OCI-LY1 (cell line): ENCODE results near the gene CCDC154.

Experiments
- H2AFZ ChIP-seq: fragments of 200-600 bp; sonication (generic), shearing (Covaris generic); 2 replicates; pipeline ENCODE4 v1.6.0; 2014; ENCODE audit warnings: antibody characterized with exemption, mild to moderate bottlenecking, low read length
- H3F3A ChIP-seq: fragments of 200-600 bp; sonication (generic), shearing (Covaris generic); 2 replicates; pipeline ENCODE4 v1.6.0; 2014; ENCODE audit warnings: mild to moderate bottlenecking, antibody characterized with exemption, low read length, moderate library complexity; ENCODE audit not compliant: insufficient read depth
- H3K27ac ChIP-seq: fragments of 200-600 bp; sonication (generic); 2 replicates; pipeline ENCODE4 v1.5.1; 2014; ENCODE audit warnings: low read length, mixed run types, mild to moderate bottlenecking, low read depth; ENCODE audit not compliant: poor library complexity, severe bottlenecking
- H3K27me3 ChIP-seq: fragments of 200-600 bp; sonication (generic); 2 replicates; pipeline ENCODE4 v1.6.0; 2014; ENCODE audit warnings: antibody characterized with exemption, mild to moderate bottlenecking, low read length, moderate library complexity; ENCODE audit not compliant: insufficient read depth
- H3K36me3 ChIP-seq: fragments of 200-600 bp; sonication (generic); 2 replicates; pipeline ENCODE4 v1.6.1; 2014; ENCODE audit warnings: mild to moderate bottlenecking, antibody characterized with exemption, low read length, moderate library complexity, mixed read lengths; ENCODE audit not compliant: insufficient read depth
- H3K4me1 ChIP-seq: fragments of 200-600 bp; sonication (generic); 2 replicates; pipeline ENCODE4 v1.5.1; 2014; ENCODE audit warnings: mild to moderate bottlenecking, low read length, moderate library complexity; ENCODE audit not compliant: insufficient read depth, severe bottlenecking
- H3K4me2 ChIP-seq: fragments of 200-600 bp; sonication (generic), shearing (Covaris generic); 2 replicates; pipeline ENCODE4 v1.6.1; 2014; ENCODE audit warnings: low read length
- H3K4me3 ChIP-seq: fragments of 200-600 bp; sonication (generic); 2 replicates; pipeline ENCODE4 v1.5.1; 2014; ENCODE audit warnings: low read length, low read depth, mild to moderate bottlenecking, mixed read lengths; ENCODE audit not compliant: poor library complexity, severe bottlenecking
- H3K79me2 ChIP-seq: fragments of 200-600 bp; shearing (Covaris generic); 2 replicates; pipeline ENCODE4 v1.6.1; 2016; ENCODE audit warnings: mixed run types, low read length, mixed read lengths; ENCODE audit not compliant: insufficient read depth
- H3K9ac ChIP-seq: fragments of 200-600 bp; sonication (generic), shearing (Covaris generic); 2 replicates; pipeline ENCODE4 v1.6.1; 2014; ENCODE audit warnings: mild to moderate bottlenecking, low read length, mixed read lengths
- H3K9me2 ChIP-seq: fragments of 200-600 bp; sonication (generic), shearing (Covaris generic); 2 replicates; pipeline ENCODE4 v1.6.1; 2014; ENCODE audit warnings: low read depth, mild to moderate bottlenecking, low read length, mixed read lengths
- H3K9me3 ChIP-seq: fragments of 200-600 bp; shearing (Covaris generic); 2 replicates; pipeline ENCODE4 v1.6.1; 2014; ENCODE audit warnings: low read length, mixed read lengths
- H4K20me1 ChIP-seq: fragments of 200-600 bp; sonication (generic), shearing (Covaris generic); 2 replicates; pipeline ENCODE4 v1.6.0; 2016; ENCODE audit warnings: mild to moderate bottlenecking, low read length; ENCODE audit not compliant: insufficient read depth
- CTCF ChIP-seq: fragments of 200-600 bp; sonication (generic), shearing (Covaris generic); IDR thresholded peaks from 2 replicates; pipeline ENCODE4 v1.5.1; 2017; ENCODE audit warnings: mild to moderate bottlenecking, antibody characterized with exemption, low read length, moderate library complexity, mixed read lengths
- EZH2 ChIP-seq: fragments of 200-600 bp; sonication (generic), shearing (Covaris generic); IDR thresholded peaks from 2 replicates; pipeline ENCODE4 v1.8.0; 2017; ENCODE audit warnings: borderline replicate concordance, mixed run types, mild to moderate bottlenecking, antibody characterized with exemption, low read length, moderate library complexity, mixed read lengths

CCDC154 gene

DNA sequence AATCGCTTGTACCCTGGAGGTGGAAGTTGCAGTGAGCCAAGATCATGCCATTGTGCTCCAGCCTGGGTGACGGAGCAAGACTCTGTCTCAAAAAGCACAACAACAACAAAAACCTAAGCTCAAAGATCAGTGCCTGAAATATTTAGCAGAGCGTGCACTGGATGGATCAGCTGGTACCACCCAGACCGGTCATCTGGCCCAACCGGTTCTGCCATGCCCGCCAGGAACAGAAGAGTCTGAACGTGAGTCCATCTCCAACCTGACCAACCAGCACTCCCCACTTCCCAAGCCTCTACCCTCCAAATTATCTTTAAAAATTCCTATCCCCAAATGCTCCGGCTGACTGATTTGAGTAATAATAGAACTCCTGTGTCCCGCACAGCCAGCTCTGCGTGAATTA, 22.3 kb downstream of the CCDC154 start:
- peaks cover 7% of the 10 kb centered on the region; the same call in 1 of the 2 replicates for H3K27me3 ChIP-seq
- no peak overlapping the region for H2AFZ ChIP-seq
- no peak overlapping the region for H3K4me3 ChIP-seq
- H3K4me2 ChIP-seq = no peak overlapping the region
- H3K36me3 ChIP-seq = peaks cover 2% of the 10 kb centered on the region; the same call in 1 of the 2 replicates
- H3F3A ChIP-seq = no peaks in the 10 kb centered on the region
- H4K20me1 ChIP-seq = no peaks in the 10 kb centered on the region
- H3K9me2 ChIP-seq = no peaks in the 10 kb centered on the region
- H3K9me3 ChIP-seq = no peaks in the 10 kb centered on the region
- H3K9ac ChIP-seq = no peak overlapping the region
- H3K4me1 ChIP-seq = peaks cover 23% of the 10 kb centered on the region
- H3K79me2 ChIP-seq = peaks cover 11% of the 10 kb centered on the region
- H3K27ac ChIP-seq = no peak overlapping the region
- TF ChIP-seq CTCF (no peak), EZH2 (no peak)

DNA sequence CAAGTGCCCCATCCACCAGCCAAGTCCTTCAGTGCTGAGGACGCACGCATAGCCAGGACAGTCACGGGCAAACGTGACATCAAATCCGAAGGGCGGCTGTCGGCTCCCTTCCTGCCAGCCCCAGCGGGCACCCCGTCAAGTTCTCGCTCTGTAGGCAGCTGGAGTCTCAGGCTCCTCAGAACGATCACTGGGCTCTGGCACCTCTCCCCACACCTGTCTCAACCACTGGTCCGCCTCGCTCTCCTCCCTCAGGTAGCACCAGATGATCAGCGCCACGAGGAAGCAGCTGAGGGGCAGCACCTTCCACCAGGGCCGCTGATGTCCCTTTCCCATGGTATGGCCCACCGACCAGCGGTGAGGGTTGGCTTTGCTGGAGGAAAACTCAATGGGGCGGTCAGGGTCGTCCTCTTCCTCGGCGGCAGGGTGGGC, 24.2 kb downstream of the CCDC154 start:
- H3K27ac ChIP-seq = peak overlapping the region; percentile 13
- H3K27me3 ChIP-seq = no peaks in the 10 kb centered on the region
- H3K4me1 ChIP-seq = peaks cover 23% of the 10 kb centered on the region
- no peaks in the 10 kb centered on the region for H3K9me2 ChIP-seq
- H3K4me2 ChIP-seq = peak overlapping the region; percentile 92
- no peaks in the 10 kb centered on the region for H4K20me1 ChIP-seq
- no peak overlapping the region for H2AFZ ChIP-seq
- no peaks in the 10 kb centered on the region for H3K9me3 ChIP-seq
- H3F3A ChIP-seq = peaks cover 6% of the 10 kb centered on the region
- peaks cover 2% of the 10 kb centered on the region; the same call in 1 of the 2 replicates for H3K36me3 ChIP-seq
- H3K79me2 ChIP-seq = peaks cover 11% of the 10 kb centered on the region
- peak overlapping the region; percentile 88 for H3K9ac ChIP-seq
- TF ChIP-seq EZH2 (no peak), CTCF (no peak)
- peak overlapping the region; percentile 88 for H3K4me3 ChIP-seq

GRCh38 chr16:1416521-1416941, 27.8 kb downstream of the CCDC154 start:
- H2AFZ ChIP-seq = no peak overlapping the region
- H3K9me3 ChIP-seq = no peaks in the 10 kb centered on the region
- no peaks in the 10 kb centered on the region for H3K27me3 ChIP-seq
- no peak overlapping the region for H3K4me3 ChIP-seq
- no peaks in the 10 kb centered on the region for H4K20me1 ChIP-seq
- no peak overlapping the region for H3K9ac ChIP-seq
- H3K27ac ChIP-seq = no peak overlapping the region
- peaks cover 28% of the 10 kb centered on the region for H3K4me1 ChIP-seq
- peaks cover 11% of the 10 kb centered on the region for H3K79me2 ChIP-seq
- no peak overlapping the region for H3K4me2 ChIP-seq
- H3K36me3 ChIP-seq = peaks cover 14% of the 10 kb centered on the region
- TF ChIP-seq CTCF (no peak), EZH2 (no peak)
- peaks cover 6% of the 10 kb centered on the region for H3F3A ChIP-seq
- no peaks in the 10 kb centered on the region for H3K9me2 ChIP-seq
